ENCODE data around the gene ACAN. TPM values are rescaled to one million over a fixed set of nuclear protein-coding genes. Genes with fewer than 3 reads are reported as not detected.
A peak's percentile ranks its signal among the peaks of the same experiment; 100 is the strongest.

ACAN gene
- total RNA-seq, 2 experiments from 2014 or later, result not detected

- DNase-seq, result no peak
- TF ChIP-seq, protein P1, sequence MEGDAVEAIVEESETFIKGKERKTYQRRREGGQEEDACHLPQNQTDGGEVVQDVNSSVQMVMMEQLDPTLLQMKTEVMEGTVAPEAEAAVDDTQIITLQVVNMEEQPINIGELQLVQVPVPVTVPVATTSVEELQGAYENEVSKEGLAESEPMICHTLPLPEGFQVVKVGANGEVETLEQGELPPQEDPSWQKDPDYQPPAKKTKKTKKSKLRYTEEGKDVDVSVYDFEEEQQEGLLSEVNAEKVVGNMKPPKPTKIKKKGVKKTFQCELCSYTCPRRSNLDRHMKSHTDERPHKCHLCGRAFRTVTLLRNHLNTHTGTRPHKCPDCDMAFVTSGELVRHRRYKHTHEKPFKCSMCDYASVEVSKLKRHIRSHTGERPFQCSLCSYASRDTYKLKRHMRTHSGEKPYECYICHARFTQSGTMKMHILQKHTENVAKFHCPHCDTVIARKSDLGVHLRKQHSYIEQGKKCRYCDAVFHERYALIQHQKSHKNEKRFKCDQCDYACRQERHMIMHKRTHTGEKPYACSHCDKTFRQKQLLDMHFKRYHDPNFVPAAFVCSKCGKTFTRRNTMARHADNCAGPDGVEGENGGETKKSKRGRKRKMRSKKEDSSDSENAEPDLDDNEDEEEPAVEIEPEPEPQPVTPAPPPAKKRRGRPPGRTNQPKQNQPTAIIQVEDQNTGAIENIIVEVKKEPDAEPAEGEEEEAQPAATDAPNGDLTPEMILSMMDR (IDR thresholded peaks at IDR 0.05), result no peak
- no peaks in the 10 kb centered on the region for H3K9me3 Mint-ChIP-seq
- CTCF ChIA-PET, result no interaction called here
- intact Hi-C loops (cut with micrococcal nuclease), result loop anchor here (10.0 kb wide), 1 partner anchor 268 kb away; no protein-coding TSS in a partner anchor
- no peaks in the 10 kb centered on the region for H3K36me3 Mint-ChIP-seq (ENCODE audit: low read depth)
- POLR2A ChIA-PET, result interaction anchor here (2.1 kb wide), 1 partner anchor 14 kb away, joined by 4 read pairs; no protein-coding TSS in a partner anchor
- no peak overlapping the region for H3K4me3 Mint-ChIP-seq
- ATAC-seq, result no peak
- H3K27ac Mint-ChIP-seq, result no peak overlapping the region
- no peaks in the 10 kb centered on the region for H3K27me3 Mint-ChIP-seq
- peaks cover 24% of the 10 kb centered on the region for H3K4me1 Mint-ChIP-seq (ENCODE audit: low read depth)
Measured at GRCh38 chr15:88907111-88907510, 103.9 kb downstream of the ACAN start.

GRCh38 chr15:88908123-88908522 lies 104.9 kb downstream of the ACAN start:
- no peaks in the 10 kb centered on the region for H3K36me3 Mint-ChIP-seq (ENCODE audit: low read depth)
- intact Hi-C loops (cut with micrococcal nuclease), result loop anchor here (10.0 kb wide), 1 partner anchor 267 kb away; no protein-coding TSS in a partner anchor
- CTCF ChIA-PET, result no interaction called here
- DNase-seq (no peak), ATAC-seq (no peak)
- H3K27ac Mint-ChIP-seq, result no peak overlapping the region
- TF ChIP-seq, protein P1 (IDR thresholded peaks at IDR 0.05), result no peak
- peaks cover 28% of the 10 kb centered on the region for H3K4me1 Mint-ChIP-seq (ENCODE audit: low read depth)
- no peaks in the 10 kb centered on the region for H3K9me3 Mint-ChIP-seq
- POLR2A ChIA-PET, result interaction anchor here (0.7 kb wide), 1 partner anchor 12 kb away, joined by 3 read pairs; no protein-coding TSS in a partner anchor
- no peak overlapping the region for H3K4me3 Mint-ChIP-seq
- H3K27me3 Mint-ChIP-seq, result no peaks in the 10 kb centered on the region

- Mint-ChIP-seq H3K27ac (peak overlapping the region; percentile 49), H3K36me3 (ENCODE audit: low read depth) (no peaks in the 10 kb centered on the region), H3K4me3 (no peak overlapping the region), H3K4me1 (ENCODE audit: low read depth) (peaks cover 29% of the 10 kb centered on the region), H3K27me3 (no peaks in the 10 kb centered on the region), H3K9me3 (no peaks in the 10 kb centered on the region)
- intact Hi-C loops (cut with micrococcal nuclease), result loop anchor here (10.0 kb wide), 1 partner anchor 266 kb away; no protein-coding TSS in a partner anchor
- CTCF ChIA-PET, result no interaction called here
- no peak for DNase-seq
- no peak for ATAC-seq
- POLR2A ChIA-PET, result interaction anchor here (0.7 to 1.1 kb wide), 2 partner anchors 12 to 38 kb away, joined by 3 read pairs; no protein-coding TSS in a partner anchor
- TF ChIP-seq, protein P1 (IDR thresholded peaks at IDR 0.05), result no peak
Measured at GRCh38 chr15:88908697-88909621, 105.7 kb downstream of the ACAN start.

DNA sequence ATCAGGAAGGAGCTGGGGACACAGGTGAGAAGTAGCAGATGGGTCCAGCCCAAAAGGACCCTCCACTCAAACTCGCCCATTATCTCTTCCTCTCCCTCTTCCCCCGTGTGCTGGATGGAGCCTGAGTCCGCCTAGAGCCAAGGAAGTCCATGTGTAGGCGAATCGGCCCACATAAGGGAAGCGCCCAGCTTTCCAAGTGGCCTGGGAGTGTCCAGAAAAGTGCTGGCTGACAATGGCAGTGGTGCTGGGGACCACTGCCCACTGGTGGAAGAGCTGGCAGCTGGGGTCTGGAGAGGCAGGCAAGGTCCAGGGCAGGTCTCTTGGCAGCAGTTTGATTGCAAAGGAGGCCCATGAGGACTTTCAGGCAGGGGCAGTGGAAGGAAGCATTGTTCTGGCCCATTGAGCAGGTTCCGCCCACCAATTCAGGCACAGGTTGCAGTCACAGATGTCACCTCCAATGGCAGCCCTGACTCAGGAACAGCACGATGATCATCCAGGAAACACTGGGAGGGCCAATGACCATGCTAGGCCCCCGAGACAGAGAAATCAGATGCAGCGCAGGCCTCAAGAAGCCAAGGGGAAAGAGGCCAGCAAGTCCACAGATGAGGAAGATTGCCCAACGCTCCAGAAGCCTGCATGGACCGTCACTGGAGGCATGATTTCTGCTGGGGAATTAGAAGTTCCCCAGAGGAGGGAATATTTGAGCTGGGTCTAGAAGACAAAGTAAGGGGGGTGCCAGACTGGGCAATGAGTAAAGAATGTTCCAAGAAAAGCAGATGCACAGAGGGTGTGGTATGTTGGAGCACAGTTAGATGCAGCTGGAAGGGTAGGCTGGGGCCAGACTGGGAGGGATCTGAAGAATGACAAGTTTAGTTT lies 107.0 kb downstream of the ACAN start:
- Mint-ChIP-seq H3K36me3 (ENCODE audit: low read depth) (no peaks in the 10 kb centered on the region), H3K4me3 (no peak overlapping the region), H3K27me3 (no peaks in the 10 kb centered on the region), H3K4me1 (ENCODE audit: low read depth) (peaks cover 18% of the 10 kb centered on the region), H3K27ac (no peak overlapping the region), H3K9me3 (no peaks in the 10 kb centered on the region)
- TF ChIP-seq, protein P1 (IDR thresholded peaks at IDR 0.05), result no peak
- ATAC-seq, result no peak
- intact Hi-C loops (cut with micrococcal nuclease), result loop anchor here (10.0 kb wide), 1 partner anchor 265 kb away; no protein-coding TSS in a partner anchor
- DNase-seq, result no peak
- POLR2A ChIA-PET, result no interaction called here
- CTCF ChIA-PET, result interaction anchor here (1.0 kb wide), 1 partner anchor 12 kb away, joined by 4 read pairs; no protein-coding TSS in a partner anchor

Measured in activated CD8-positive, alpha-beta T cell treated with anti-CD3 and anti-CD28 coated beads for 36 hours (primary cell).